HFF-Myc (cell line): ENCODE measurements around the gene MYOF.
A peak's percentile ranks its signal among the peaks of the same experiment; 100 is the strongest.

Source experiments
- DNase-seq: peaks from one replicate; pipeline ENCODE4 v3.0.0-alpha.2; 2011; ENCODE audit warnings: low read depth; ENCODE audit errors: extremely low read depth
- H3K4me3 ChIP-seq: replicated peaks from 2 replicates; pipeline ENCODE4 v1.5.1; 2011; ENCODE audit warnings: low read depth, mild to moderate bottlenecking, control low read depth, low read length
- TF ChIP-seq, protein P1 (sequence below): IDR thresholded peaks from 2 replicates; pipeline ENCODE4 v1.5.1; 2012; ENCODE audit warnings: mild to moderate bottlenecking, low read depth, low read length, control low read depth; ENCODE audit errors: missing control alignments

MYOF gene

DNA sequence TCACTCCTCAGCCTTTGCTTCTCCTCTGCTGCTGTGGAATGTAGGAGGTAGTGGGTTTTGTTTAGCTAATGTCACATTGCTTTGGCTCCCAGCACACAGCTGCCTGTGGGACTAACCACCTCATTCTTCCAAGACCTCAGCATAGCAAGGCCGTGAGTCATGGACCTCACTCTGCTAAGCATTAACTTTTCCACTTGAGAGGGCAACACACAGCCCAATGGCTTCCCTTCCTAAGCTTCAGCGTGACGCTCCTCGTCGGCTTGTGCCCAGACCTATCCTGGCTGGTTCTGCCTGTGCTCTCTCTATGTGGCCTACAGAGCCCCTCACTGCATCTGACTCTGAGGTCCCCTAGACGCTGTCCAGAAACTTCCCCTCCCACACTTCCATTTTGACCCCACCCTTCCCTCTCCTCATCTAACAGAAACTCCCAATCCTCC is 23.3 kb downstream of the MYOF start:
- DNase-seq, result peak; percentile 100
- TF ChIP-seq, protein P1, sequence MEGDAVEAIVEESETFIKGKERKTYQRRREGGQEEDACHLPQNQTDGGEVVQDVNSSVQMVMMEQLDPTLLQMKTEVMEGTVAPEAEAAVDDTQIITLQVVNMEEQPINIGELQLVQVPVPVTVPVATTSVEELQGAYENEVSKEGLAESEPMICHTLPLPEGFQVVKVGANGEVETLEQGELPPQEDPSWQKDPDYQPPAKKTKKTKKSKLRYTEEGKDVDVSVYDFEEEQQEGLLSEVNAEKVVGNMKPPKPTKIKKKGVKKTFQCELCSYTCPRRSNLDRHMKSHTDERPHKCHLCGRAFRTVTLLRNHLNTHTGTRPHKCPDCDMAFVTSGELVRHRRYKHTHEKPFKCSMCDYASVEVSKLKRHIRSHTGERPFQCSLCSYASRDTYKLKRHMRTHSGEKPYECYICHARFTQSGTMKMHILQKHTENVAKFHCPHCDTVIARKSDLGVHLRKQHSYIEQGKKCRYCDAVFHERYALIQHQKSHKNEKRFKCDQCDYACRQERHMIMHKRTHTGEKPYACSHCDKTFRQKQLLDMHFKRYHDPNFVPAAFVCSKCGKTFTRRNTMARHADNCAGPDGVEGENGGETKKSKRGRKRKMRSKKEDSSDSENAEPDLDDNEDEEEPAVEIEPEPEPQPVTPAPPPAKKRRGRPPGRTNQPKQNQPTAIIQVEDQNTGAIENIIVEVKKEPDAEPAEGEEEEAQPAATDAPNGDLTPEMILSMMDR, result no peak
- H3K4me3 ChIP-seq, result no peak overlapping the region

DNA sequence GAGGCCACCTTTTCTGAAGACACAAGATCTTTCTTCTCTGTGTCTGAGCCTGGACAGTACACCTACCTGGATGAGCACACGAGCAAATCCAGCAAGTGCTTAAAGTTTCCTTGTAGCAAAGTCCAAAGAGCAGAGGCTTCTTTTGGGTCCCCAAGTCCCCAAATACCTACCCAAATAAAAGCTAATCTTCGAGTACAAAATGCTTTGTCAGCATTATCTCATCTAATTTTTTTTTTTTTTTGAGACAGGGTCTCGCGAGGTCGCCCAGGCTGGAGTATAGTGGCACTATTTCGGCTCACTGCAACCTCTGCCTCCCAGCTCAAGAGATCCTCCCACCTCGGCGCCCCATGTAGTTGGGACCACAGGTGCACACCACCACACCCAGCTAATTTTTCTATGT is 24.6 kb downstream of the MYOF start:
- H3K4me3 ChIP-seq, result no peak overlapping the region
- TF ChIP-seq, protein P1, result no peak
- no peak for DNase-seq

- no peak for DNase-seq
- no peak overlapping the region for H3K4me3 ChIP-seq
- TF ChIP-seq, protein P1, result no peak
Measured at GRCh38 chr10:93456480-93456879, 25.7 kb downstream of the MYOF start.

- no peak overlapping the region for H3K4me3 ChIP-seq
- TF ChIP-seq, protein P1, result no peak
- DNase-seq, result no peak
Measured at GRCh38 chr10:93454736-93455135, 27.4 kb downstream of the MYOF start.

DNA sequence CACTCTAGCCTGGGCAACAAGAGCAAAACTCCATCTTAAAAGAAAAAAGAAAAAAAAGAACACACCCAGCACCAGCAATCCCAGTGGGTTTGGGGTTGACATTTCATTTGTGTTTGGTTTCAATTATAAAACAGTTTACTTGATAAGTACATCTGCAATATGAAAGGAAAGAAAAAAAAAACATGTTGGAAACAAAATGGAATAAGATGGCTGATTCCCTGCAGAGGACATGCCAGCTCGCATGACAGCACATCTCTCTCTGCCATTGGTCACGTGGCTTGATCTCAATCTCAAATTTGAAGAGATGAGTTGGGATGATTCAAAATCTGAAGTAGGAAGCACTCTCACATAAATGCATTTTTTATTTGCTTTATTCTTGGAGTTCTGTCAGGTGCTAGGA is 28.0 kb downstream of the MYOF start:
- TF ChIP-seq, protein P1, result no peak
- no peak for DNase-seq
- no peak overlapping the region for H3K4me3 ChIP-seq

GRCh38 chr10:93452143-93452542 is 30.0 kb downstream of the MYOF start:
- DNase-seq, result no peak
- no peak overlapping the region for H3K4me3 ChIP-seq
- TF ChIP-seq, protein P1, result no peak

- TF ChIP-seq, protein P1, result no peak
- H3K4me3 ChIP-seq, result no peak overlapping the region
- no peak for DNase-seq
Measured at GRCh38 chr10:93451244-93451947, 30.7 kb downstream of the MYOF start.
